DMS114 treated with DMSO at 0.1 percent for 48 hours (cell line): ENCODE results near the gene SIX6.

Experiments used
- DNase-seq: peaks from one replicate; lab custom pipeline; 2025; ENCODE audit not compliant: unreplicated experiment; lab: John Stamatoyannopoulos, UW

The SIX6 gene

DNA sequence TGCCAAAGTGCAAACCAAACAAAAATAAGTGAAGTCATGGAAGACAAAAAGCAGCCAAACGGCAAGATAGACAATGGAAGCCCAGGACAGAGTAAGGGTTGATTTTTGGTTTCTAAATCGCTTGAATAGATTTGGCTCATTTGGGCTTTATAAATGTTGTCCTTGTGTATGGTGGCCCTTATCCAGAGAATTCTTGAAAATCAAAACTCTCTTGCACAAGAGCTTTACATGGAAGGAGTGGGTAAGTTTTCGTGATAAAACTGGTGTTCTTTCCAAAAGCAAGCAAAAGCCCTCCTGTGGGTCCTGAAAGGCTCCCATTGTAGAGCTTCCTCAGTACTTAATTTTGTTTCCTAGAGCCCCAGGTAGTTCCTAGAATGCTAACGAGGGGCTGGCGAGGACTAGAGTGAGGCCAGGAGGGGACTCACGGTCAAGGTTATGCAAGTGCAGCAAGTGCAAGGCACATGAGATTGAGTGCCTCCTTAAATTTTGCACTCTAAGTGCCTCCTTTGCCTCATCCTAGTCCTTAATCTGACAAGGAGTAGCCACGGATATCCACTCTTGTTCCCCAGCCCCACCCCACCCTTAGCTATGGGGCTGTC lies 4.1 kb downstream of the SIX6 start:
- DNase-seq = no peak

DNA sequence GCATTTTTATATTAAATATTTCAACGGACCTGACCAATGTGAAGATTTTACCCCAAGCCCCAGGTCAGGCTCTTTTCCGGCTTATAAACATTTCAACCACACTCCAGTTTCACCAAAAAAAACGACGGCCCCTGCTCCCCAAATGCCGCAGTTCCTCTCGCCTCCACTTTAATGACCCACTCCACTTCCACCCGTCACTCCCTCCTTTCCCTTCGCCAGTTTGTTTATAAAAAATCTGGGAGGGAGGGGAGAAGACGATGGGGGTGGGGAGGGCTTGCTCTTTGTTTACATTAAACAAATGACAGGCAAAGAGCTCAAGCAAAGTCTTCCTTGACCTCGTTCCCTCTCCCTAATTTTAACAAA lies 5.4 kb downstream of the SIX6 start:
- no peak for DNase-seq

DNA sequence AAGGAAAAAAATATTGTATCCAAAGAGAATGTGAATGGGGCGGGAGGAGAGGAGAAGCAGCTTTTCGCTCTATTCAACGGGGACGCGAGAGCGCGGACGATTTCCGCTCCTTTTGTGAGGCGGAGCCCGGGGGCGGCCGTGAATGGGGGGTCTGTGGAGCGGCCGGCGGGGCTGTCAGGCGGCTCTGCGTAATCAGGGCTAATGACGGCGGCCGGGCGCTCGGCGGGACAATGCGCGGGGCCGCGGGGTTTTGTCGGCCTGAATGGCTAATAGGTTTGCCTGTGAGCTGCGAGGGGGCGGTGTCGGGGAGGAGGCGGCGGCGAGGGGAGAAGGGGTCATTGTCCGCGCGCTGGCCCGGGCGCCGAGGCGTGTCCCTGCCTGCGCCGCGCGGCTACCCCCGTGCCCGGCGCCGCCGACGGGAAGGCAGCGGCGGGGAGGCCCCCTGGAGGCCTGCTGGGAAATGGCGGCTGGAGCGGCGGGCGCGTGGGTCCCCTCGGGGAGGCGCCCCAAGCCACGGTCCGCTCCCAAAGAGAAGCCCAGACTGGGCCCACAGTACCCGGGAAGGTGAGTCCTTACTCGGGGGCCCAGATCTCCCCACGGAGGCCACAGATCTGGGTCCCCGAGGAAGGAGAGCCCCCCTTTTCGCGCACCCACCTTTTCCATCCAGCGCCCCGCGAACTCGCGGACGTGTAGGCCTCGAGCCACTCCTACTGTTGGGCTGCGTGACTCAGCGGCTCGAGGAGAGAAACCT lies 6.0 kb downstream of the SIX6 start:
- DNase-seq = no peak

- no peak for DNase-seq
These were observed 6.8 kb downstream of the SIX6 start for GRCh38 chr14:60515511-60516289.

DNA sequence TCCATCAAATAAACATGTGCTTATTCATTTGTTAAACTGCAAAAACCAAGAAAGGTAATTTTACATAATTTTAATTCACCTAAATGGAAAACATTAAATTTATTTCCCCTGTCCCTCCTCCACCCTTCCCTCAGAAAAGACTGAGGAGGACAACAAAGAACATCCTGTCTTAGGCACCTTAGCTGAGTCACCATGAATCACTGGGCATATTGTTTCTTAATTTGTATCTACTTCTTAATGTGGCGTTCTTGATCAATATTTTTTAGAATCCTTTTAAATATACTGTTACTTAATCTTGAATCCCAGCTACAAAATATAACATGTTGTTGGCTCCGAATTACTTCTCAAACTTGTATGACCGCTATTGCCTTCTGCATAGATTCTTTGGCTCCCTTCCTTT lies 23.5 kb downstream of the SIX6 start:
- DNase-seq = no peak

DNA sequence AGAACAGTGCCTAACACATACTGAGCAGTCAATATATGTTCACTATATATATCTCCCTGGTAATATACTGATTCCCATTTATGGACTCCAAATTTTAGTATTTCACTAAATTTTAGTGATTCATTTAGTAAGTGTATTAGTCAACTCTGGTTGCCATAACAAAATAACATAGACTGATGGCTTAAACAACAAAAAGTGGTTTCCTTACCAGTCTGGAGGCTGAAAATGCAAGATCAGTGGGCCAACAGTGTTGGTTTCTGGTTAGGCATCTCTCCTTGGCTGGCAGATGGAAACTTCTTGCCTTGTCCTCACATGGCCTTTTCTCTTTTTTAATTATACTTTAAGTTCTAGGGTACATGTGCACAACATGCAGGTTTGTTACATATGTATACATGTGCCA lies 28.7 kb downstream of the SIX6 start:
- DNase-seq = no peak

GRCh38 chr14:60544659-60545058 lies 35.7 kb downstream of the SIX6 start:
- DNase-seq = no peak

DNA sequence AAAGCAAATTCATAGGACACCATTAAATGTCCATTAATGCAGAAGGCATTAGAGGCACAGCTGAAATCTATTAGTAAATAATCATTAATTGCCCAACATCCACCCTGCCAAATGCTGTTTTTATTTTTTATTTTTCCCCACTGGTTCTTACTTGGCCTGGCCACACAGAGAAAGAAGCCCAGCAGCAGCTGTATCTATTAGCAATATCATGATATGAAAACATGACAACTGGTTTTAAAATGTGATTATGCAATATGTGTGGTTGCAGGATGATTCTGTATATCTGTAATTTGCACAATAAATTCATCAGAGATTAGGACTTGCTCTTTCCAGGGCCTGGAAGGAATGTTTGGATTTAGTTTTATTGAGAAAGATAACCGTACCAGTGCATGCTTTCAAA lies 44.9 kb downstream of the SIX6 start:
- no peak for DNase-seq

- DNase-seq = peak; percentile 72
These were observed 53.1 kb downstream of the SIX6 start for GRCh38 chr14:60561845-60562746.
